HepG2 (cell line): Measurements from ENCODE around the gene ZNF865. TPM values are rescaled to one million over a fixed set of nuclear protein-coding genes. Genes with fewer than 3 reads are reported as not detected.

ENCODE experiments used
- ARHGAP35 ChIP-seq: sonication (generic); formaldehyde crosslinking; IDR thresholded peaks from 2 replicates; pipeline ENCODE4 v1.9.0; 2022; ENCODE audit warnings: mild to moderate bottlenecking, inconsistent platforms, moderate library complexity, missing genetic modification reagents, borderline replicate concordance
- IKZF1 ChIP-seq: fragments of 450-650 bp; IDR thresholded peaks from 2 replicates; pipeline ENCODE4 v1.7.1; 2016
- IKZF5 ChIP-seq: IDR thresholded peaks from 2 replicates; pipeline ENCODE4 v1.6.1; 2018; ENCODE audit warnings: missing genetic modification reagents, mild to moderate bottlenecking, missing compliant biosample characterization
- KLF16 ChIP-seq, 2 experiments: sonication (generic) in 1 of 2; formaldehyde crosslinking in 1 of 2; IDR thresholded peaks; 2 replicates each; pipeline versions ENCODE4 v1.6.1 to v1.8.0; 2016 to 2023; ENCODE audit warnings: missing genetic modification reagents in 2 of 2, missing compliant biosample characterization in 1 of 2
- MAFG ChIP-seq: sonication (generic); formaldehyde crosslinking; IDR thresholded peaks from 2 replicates; pipeline ENCODE4 v1.5.1; 2020; ENCODE audit warnings: mild to moderate bottlenecking, missing genetic modification reagents
- NFIB ChIP-seq: sonication (generic); formaldehyde crosslinking; IDR thresholded peaks from 2 replicates; pipeline ENCODE4 v1.9.0; 2021; ENCODE audit warnings: missing genetic modification reagents, mild to moderate bottlenecking, borderline replicate concordance
- POLR2AphosphoS5 ChIP-seq: IDR thresholded peaks from 2 replicates; pipeline ENCODE4 v1.6.1; 2012; ENCODE audit warnings: low read depth, low read length
- REST ChIP-seq, 2 experiments: IDR thresholded peaks; 2 replicates each; pipeline ENCODE4 v1.6.1; 2011 to 2012; ENCODE audit warnings: low read length in 2 of 2, borderline replicate concordance in 1 of 2, low read depth in 1 of 2, mild to moderate bottlenecking in 1 of 2, moderate library complexity in 1 of 2
- RFX3 ChIP-seq: IDR thresholded peaks from 2 replicates; pipeline ENCODE4 v1.6.1; 2016; ENCODE audit warnings: missing biosample characterization, missing genetic modification reagents
- SNAPC2 ChIP-seq: sonication (generic); formaldehyde crosslinking; IDR thresholded peaks from 2 replicates; pipeline ENCODE4 v1.8.1; 2022; ENCODE audit warnings: mild to moderate bottlenecking, missing genetic modification reagents
- SNRNP70 ChIP-seq: fragments of 200-400 bp; formaldehyde crosslinking; IDR thresholded peaks from 2 replicates; pipeline ENCODE4 v1.6.1; 2017; ENCODE audit warnings: mild to moderate bottlenecking, low read depth, low read length, moderate library complexity
- SP2 ChIP-seq: sonication (generic); formaldehyde crosslinking; IDR thresholded peaks from 2 replicates; pipeline ENCODE4 v1.5.1; 2020; ENCODE audit warnings: mild to moderate bottlenecking, missing genetic modification reagents
- SRSF4 ChIP-seq: fragments of 200-400 bp; formaldehyde crosslinking; IDR thresholded peaks from one replicate; pipeline ENCODE4 v1.6.1; 2018; ENCODE audit warnings: mild to moderate bottlenecking, low read depth, low read length, moderate library complexity; ENCODE audit not compliant: poor library complexity, severe bottlenecking
- ZNF337 ChIP-seq: sonication (generic); formaldehyde crosslinking; IDR thresholded peaks from 2 replicates; pipeline ENCODE4 v1.5.1; 2020; ENCODE audit warnings: missing genetic modification reagents, low read depth, mild to moderate bottlenecking, borderline replicate concordance
- ZNF563 ChIP-seq: sonication (generic); formaldehyde crosslinking; IDR thresholded peaks from 2 replicates; pipeline ENCODE4 v1.8.0; 2022; ENCODE audit warnings: mild to moderate bottlenecking, moderate library complexity, missing genetic modification reagents
- ZSCAN30 ChIP-seq: sonication (generic); formaldehyde crosslinking; IDR thresholded peaks from 2 replicates; pipeline ENCODE4 v1.5.0; 2020; ENCODE audit warnings: mild to moderate bottlenecking, missing genetic modification reagents
- polyA plus RNA-seq, 8 experiments: library from polyadenylated mRNA; depleted of rRNA in 3 of 8; stranded (reverse) in 7 of 8; unstranded in 1 of 8; fragments of >200 nt; fragmentation: Illumina TruSeq in 4 of 8; extraction: Trizol in 4 of 8; gene quantifications; 2 replicates each; pipeline versions ENCODE4 v1.2.1 to v1.2.3, GENCODE V29; 2011 to 2016; ENCODE audit warnings: low read depth in 4 of 8, missing spikeins in 1 of 8, mixed read lengths in 1 of 8; ENCODE audit not compliant: insufficient read depth in 1 of 8
- total RNA-seq, 5 experiments: library from RNA; depleted of rRNA; stranded (reverse); fragments of >200 nt; fragmentation: Illumina TruSeq; extraction: Trizol; gene quantifications; 2 replicates each; pipeline ENCODE4 v1.2.3, GENCODE V29; 2016; ENCODE audit warnings: low read depth in 1 of 5
- TF ChIP-seq, protein P1 (sequence below): sonication (generic); formaldehyde crosslinking; IDR thresholded peaks from 2 replicates; pipeline ENCODE4 v1.9.0; 2021; ENCODE audit warnings: missing genetic modification reagents, borderline replicate concordance
- TF ChIP-seq, protein P2 (sequence below): IDR thresholded peaks from 2 replicates; pipeline ENCODE4 v1.6.1; 2016; ENCODE audit warnings: low read depth, control low read depth
- TF ChIP-seq, protein P3 (sequence below): sonication (generic); formaldehyde crosslinking; IDR thresholded peaks from 2 replicates; pipeline ENCODE4 v1.4.0; 2020; ENCODE audit warnings: mild to moderate bottlenecking, missing genetic modification reagents

The ZNF865 gene
- total and polyA plus RNA-seq, 2 of the 13 experiments (the other 11 are each of a cell fraction or from before 2014, with no cell fraction given), result 0.93 to 1.0 TPM

DNA sequence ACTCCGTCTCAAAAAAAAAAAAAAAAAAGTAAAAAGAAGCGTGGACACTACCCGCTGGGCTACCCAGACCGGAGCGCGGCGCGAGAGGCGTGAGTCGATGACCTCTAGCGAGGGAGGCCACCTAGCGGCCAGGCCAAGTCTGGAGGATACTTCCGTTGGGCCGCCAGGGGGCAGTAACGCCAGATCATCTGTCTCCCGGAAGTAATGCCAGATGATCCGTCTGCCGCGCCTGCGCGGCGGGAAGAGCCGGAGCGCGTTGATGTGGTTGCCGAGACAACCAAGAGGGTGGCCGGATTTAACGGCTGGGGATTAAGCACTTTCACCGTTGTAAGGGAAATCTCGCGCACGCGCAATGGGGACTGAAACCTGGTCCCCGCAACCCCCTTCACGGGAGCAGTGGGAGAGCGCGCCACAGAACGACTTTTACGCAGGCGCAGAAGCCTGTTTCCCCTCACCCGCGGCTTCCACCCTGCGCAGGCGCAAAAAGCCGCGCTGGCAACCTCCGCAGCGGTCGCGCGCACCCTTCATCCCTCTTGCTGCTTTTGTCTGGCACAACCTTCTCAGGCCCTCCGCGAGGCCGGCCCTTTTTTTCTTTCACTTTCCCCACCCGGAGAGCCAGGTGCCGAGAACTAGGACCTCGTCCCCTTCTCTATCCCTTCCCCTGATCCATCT, 48.3 kb downstream of the ZNF865 start (continued):
- TF ChIP-seq, protein P1, sequence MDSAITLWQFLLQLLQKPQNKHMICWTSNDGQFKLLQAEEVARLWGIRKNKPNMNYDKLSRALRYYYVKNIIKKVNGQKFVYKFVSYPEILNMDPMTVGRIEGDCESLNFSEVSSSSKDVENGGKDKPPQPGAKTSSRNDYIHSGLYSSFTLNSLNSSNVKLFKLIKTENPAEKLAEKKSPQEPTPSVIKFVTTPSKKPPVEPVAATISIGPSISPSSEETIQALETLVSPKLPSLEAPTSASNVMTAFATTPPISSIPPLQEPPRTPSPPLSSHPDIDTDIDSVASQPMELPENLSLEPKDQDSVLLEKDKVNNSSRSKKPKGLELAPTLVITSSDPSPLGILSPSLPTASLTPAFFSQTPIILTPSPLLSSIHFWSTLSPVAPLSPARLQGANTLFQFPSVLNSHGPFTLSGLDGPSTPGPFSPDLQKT, result 0 out of 2 replicates have a peak, but pooled peaks have one; percentile 61
- TF ChIP-seq ZNF563 (CRISPR knock-in tag) (no peak), ZSCAN30 (CRISPR knock-in tag) (no peak), SNAPC2 (CRISPR knock-in tag) (no peak), KLF16 (CRISPR knock-in tag; IDR thresholded peaks at IDR 0.05) (peak in 1 of 2 experiments; percentile 72; a peak in 1 of 4 replicates), IKZF5 (CRISPR knock-in tag) (peak; percentile 55; the same call in 1 of the 2 replicates), POLR2AphosphoS5 (peak; percentile 50), ZNF337 (0 out of 2 replicates have a peak, but pooled peaks have one; percentile 15), IKZF1 (no peak), RFX3 (CRISPR knock-in tag) (peak; percentile 94), REST (IDR thresholded peaks at IDR 0.05; ENCODE audit: borderline replicate concordance in 1 of 2, low read depth in 1 of 2, low read length in 2 of 2) (no peak), SRSF4 (no peak), ARHGAP35 (CRISPR knock-in tag) (no peak), MAFG (CRISPR knock-in tag) (no peak), SNRNP70 (no peak), SP2 (no peak), NFIB (CRISPR knock-in tag) (no peak)
- TF ChIP-seq, protein P2, sequence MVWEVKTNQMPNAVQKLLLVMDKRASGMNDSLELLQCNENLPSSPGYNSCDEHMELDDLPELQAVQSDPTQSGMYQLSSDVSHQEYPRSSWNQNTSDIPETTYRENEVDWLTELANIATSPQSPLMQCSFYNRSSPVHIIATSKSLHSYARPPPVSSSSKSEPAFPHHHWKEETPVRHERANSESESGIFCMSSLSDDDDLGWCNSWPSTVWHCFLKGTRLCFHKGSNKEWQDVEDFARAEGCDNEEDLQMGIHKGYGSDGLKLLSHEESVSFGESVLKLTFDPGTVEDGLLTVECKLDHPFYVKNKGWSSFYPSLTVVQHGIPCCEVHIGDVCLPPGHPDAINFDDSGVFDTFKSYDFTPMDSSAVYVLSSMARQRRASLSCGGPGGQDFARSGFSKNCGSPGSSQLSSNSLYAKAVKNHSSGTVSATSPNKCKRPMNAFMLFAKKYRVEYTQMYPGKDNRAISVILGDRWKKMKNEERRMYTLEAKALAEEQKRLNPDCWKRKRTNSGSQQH, result 0 out of 2 replicates have a peak, but pooled peaks have one; percentile 36
- TF ChIP-seq, protein P3, sequence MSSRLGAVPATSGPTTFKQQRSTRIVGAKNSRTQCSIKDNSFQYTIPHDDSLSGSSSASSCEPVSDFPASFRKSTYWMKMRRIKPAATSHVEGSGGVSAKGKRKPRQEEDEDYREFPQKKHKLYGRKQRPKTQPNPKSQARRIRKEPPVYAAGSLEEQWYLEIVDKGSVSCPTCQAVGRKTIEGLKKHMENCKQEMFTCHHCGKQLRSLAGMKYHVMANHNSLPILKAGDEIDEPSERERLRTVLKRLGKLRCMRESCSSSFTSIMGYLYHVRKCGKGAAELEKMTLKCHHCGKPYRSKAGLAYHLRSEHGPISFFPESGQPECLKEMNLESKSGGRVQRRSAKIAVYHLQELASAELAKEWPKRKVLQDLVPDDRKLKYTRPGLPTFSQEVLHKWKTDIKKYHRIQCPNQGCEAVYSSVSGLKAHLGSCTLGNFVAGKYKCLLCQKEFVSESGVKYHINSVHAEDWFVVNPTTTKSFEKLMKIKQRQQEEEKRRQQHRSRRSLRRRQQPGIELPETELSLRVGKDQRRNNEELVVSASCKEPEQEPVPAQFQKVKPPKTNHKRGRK (CRISPR knock-in tag), result no peak
